Activated naive CD8-positive, alpha-beta T cell (primary cell): ENCODE data around the gene FAM20C.
"Not testable (repeated sequence)": the region's sequence is repeated elsewhere in the genome, so short reads cannot be mapped to it uniquely, and the experiment has no call there.

Source experiments
- H3K27ac Mint-ChIP-seq: one replicate; pipeline ENCODE4 v1.8.0; 2021; ENCODE audit warnings: mixed read lengths
- H3K27me3 Mint-ChIP-seq: one replicate; pipeline ENCODE4 v1.8.0; 2021; ENCODE audit warnings: mixed read lengths
- H3K36me3 Mint-ChIP-seq: one replicate; pipeline ENCODE4 v1.8.0; 2021; ENCODE audit warnings: mixed read lengths
- H3K4me1 Mint-ChIP-seq: one replicate; pipeline ENCODE4 v1.8.0; 2021; ENCODE audit warnings: low read depth, mixed read lengths
- H3K4me3 Mint-ChIP-seq: one replicate; pipeline ENCODE4 v1.8.0; 2021; ENCODE audit warnings: mild to moderate bottlenecking, mixed read lengths
- H3K9me3 Mint-ChIP-seq: one replicate; pipeline ENCODE4 v1.8.0; 2021; ENCODE audit warnings: low read depth, mixed read lengths

The FAM20C gene

GRCh38 chr7:297141-297540, 104.8 kb downstream of the FAM20C start:
- not testable (repeated sequence) for H3K27ac Mint-ChIP-seq, H3K4me3 Mint-ChIP-seq, H3K36me3 Mint-ChIP-seq, H3K9me3 Mint-ChIP-seq, H3K4me1 Mint-ChIP-seq
- H3K27me3 Mint-ChIP-seq: peaks cover 11% of the 10 kb centered on the region

DNA sequence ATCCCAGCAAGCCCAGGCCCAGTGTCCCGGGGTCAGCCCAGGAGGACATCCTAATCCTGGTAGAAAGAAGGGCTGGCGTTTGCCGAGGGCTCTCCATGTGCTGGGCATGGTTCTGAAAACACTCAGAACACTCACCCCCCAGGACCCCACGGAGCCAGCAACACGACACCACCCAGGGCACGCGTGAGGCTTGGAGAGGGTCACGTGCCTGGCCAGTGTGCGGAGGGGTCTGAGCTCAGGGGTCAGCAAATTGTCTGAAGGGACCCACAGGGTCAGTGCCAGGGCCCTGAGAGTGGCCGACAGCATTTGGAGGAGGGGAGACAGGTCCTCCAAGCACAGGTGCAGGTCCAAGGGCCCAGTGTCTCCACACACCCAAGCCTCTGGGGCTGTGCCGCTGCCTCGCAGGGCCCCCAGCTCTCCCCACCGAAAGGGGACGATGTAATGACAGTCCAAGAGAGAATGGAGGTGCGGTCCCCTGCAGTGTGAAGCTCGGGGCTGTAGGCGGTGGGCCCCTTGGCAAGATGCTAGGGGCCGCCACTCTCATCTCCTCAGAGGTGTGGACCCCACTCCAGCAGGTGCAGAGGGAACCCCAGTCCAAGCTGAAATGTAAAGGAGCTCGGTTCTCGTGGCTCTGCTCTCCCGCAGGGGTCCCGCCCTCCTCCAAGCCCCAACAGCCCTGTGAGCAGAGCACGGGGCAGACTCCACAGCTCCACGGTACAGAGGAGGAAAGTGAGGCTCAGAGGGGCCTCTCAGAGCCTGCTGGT, 105.4 kb downstream of the FAM20C start:
- Mint-ChIP-seq H3K36me3 (no peaks in the 10 kb centered on the region), H3K4me1 (no peaks in the 10 kb centered on the region), H3K27ac (no peak overlapping the region), H3K9me3 (no peaks in the 10 kb centered on the region), H3K27me3 (peaks cover 9% of the 10 kb centered on the region), H3K4me3 (no peak overlapping the region)

GRCh38 chr7:298375-298702, 106.0 kb downstream of the FAM20C start:
- H3K36me3 Mint-ChIP-seq: no peaks in the 10 kb centered on the region
- no peaks in the 10 kb centered on the region for H3K9me3 Mint-ChIP-seq
- H3K27ac Mint-ChIP-seq: no peak overlapping the region
- H3K27me3 Mint-ChIP-seq: peaks cover 4% of the 10 kb centered on the region
- H3K4me3 Mint-ChIP-seq: no peak overlapping the region
- no peaks in the 10 kb centered on the region for H3K4me1 Mint-ChIP-seq

- Mint-ChIP-seq H3K27me3 (peaks cover 3% of the 10 kb centered on the region), H3K4me3 (no peak overlapping the region), H3K36me3 (no peaks in the 10 kb centered on the region), H3K9me3 (no peaks in the 10 kb centered on the region), H3K27ac (no peak overlapping the region), H3K4me1 (no peaks in the 10 kb centered on the region)
Observed at GRCh38 chr7:298743-299142, 106.4 kb downstream of the FAM20C start.

- no peak overlapping the region for H3K27ac Mint-ChIP-seq
- H3K27me3 Mint-ChIP-seq: peaks cover 3% of the 10 kb centered on the region
- H3K4me1 Mint-ChIP-seq: no peaks in the 10 kb centered on the region
- no peaks in the 10 kb centered on the region for H3K9me3 Mint-ChIP-seq
- no peak overlapping the region for H3K4me3 Mint-ChIP-seq
- H3K36me3 Mint-ChIP-seq: no peaks in the 10 kb centered on the region
Observed at GRCh38 chr7:299169-299568, 106.8 kb downstream of the FAM20C start.

- Mint-ChIP-seq H3K4me3 (no peak overlapping the region), H3K9me3 (no peaks in the 10 kb centered on the region), H3K27ac (no peak overlapping the region), H3K4me1 (no peaks in the 10 kb centered on the region), H3K27me3 (peaks cover 3% of the 10 kb centered on the region), H3K36me3 (no peaks in the 10 kb centered on the region)
Observed at GRCh38 chr7:299628-300027, 107.3 kb downstream of the FAM20C start.

DNA sequence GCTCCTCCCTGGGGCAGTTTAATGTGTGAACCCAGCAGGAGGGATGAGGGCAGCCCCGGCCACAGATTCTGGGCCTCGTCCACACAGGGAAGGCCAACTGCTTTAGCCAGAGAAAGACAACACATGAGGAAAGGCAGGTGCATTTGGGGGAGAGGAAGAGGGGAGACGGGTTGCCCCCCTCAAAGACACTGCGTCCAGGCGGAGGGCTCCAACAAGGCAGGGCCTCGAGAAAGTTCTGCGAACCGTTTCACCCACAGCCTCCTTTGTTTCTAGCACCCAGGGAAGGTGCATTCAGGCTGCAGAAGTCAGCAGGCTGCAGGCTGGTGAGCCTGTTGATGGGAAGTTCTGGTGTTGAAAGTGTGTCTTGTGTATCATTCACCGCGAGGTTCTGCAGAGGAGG, 107.7 kb downstream of the FAM20C start:
- no peak overlapping the region for H3K27ac Mint-ChIP-seq

GRCh38 chr7:300546-301290, 108.3 kb downstream of the FAM20C start:
- Mint-ChIP-seq H3K27me3 (peaks cover 4% of the 10 kb centered on the region), H3K4me1 (no peaks in the 10 kb centered on the region), H3K36me3 (no peaks in the 10 kb centered on the region), H3K4me3 (no peak overlapping the region), H3K27ac (no peak overlapping the region), H3K9me3 (no peaks in the 10 kb centered on the region)

More for the DNA sequence above, 107.7 kb downstream of the FAM20C start:
- Mint-ChIP-seq H3K27me3 (peaks cover 4% of the 10 kb centered on the region), H3K9me3 (no peaks in the 10 kb centered on the region), H3K4me1 (no peaks in the 10 kb centered on the region), H3K4me3 (no peak overlapping the region), H3K36me3 (no peaks in the 10 kb centered on the region)

DNA sequence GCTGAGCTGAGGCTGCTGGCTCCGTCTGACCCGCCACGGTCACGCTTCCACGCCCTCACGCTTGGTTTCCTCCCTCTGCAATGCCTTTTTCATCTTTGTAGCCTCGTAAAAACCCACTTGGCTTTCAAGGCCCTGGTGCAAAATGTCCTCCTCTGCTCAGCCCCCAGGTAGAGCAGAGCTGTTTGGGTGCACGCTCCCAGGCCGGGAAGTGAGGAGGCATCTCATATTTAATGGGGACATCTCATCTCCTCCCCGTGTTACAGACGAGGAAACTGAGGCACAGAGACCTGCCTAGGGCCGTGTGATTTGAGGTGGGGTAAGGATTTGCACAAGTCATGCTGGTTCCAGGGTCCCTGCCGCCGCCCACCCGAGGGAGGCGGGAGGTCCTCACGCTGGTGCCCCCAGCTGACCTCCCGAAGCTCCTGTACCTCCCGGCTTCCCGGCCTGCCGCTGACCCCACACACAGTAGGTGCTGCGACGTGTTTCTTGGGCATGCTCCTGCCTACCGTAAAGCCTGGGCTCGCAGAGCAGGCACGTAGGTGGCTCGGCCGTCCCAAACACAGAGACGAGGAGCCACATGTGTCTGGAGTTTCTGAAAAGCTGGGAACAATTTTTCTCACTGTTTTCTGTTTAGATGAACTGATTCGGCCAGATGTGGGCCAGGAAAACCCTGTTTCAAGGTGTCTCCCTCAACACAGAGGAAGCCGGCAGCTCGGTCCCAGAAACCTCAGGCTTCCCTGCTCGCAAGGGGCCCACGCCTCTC, 109.1 kb downstream of the FAM20C start:
- peaks cover 4% of the 10 kb centered on the region for H3K27me3 Mint-ChIP-seq
- H3K27ac Mint-ChIP-seq: no peak overlapping the region
- H3K4me3 Mint-ChIP-seq: no peak overlapping the region

DNA sequence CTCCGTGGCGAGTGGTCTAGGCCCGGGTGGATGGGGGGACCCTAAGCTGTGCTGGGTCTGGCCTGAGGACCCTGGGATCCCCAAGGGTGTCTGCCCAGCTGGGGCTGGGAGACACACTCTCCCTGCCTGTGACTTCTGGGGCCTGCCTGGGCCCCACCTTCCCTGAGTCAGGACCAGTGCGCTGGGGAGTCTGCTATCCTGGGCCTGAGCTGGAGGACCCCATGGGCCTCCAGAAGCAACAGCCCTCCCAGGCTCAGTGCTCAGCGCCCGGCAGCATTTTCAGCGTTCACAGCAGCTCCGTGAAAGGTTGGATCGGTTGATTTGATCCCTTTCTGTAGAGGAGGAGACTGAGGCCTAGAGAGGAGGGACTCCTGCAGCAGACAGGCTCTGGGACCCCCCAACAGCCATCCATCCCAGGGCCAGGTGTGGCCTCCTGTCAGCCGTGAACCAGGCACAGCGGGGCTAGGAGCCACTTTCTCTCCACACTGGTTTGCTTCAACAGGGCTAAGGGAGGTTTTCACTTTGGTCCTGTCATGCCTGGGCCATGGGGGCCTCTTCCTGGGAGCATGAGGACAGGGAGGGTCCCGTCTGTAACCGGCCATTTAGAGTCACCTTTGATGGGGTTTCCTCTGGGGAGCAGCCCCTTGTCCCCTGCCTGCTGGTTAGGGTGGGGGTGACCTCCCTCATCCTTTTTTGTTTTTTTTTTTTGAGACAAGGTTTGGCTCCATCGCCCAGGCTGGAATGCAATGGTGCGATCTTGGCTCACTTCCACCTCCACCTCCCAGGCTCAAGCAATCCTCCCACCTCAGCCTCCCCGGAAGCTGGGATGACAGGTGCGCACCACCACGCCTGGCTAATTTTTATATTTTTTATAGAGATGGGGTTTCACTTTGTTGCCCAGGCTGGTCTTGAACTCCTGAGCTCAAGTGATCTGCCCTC, 110.0 kb downstream of the FAM20C start:
- Mint-ChIP-seq H3K27ac (no peak overlapping the region), H3K9me3 (no peaks in the 10 kb centered on the region), H3K4me3 (no peak overlapping the region), H3K36me3 (no peaks in the 10 kb centered on the region), H3K27me3 (peaks cover 4% of the 10 kb centered on the region), H3K4me1 (no peaks in the 10 kb centered on the region)

More for the DNA sequence above, 109.1 kb downstream of the FAM20C start:
- no peaks in the 10 kb centered on the region for H3K36me3 Mint-ChIP-seq
- no peaks in the 10 kb centered on the region for H3K4me1 Mint-ChIP-seq
- H3K9me3 Mint-ChIP-seq: no peaks in the 10 kb centered on the region

DNA sequence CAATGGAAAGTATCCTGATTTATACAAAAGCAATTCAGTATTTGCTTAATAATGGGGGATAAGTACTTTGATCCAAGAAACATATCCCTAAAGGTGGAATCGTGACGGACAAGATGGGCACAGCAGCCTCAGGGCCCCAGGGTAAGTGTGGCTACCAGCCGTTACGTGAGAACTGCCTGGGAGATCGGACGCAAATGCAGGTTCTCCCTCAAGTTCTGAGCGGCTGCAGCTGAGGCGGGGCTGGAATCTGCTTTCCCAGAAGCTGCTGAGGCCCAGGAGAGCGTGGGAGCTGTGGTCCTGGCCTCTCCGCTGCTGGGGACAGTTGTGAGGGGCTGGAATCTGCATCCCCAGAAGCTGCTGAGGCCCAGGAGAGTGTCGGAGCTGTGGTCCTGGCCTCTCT, 111.1 kb downstream of the FAM20C start:
- H3K4me3 Mint-ChIP-seq: no peak overlapping the region
- H3K27me3 Mint-ChIP-seq: peaks cover 4% of the 10 kb centered on the region
- no peaks in the 10 kb centered on the region for H3K9me3 Mint-ChIP-seq
- no peaks in the 10 kb centered on the region for H3K4me1 Mint-ChIP-seq
- H3K36me3 Mint-ChIP-seq: no peaks in the 10 kb centered on the region
- H3K27ac Mint-ChIP-seq: no peak overlapping the region

DNA sequence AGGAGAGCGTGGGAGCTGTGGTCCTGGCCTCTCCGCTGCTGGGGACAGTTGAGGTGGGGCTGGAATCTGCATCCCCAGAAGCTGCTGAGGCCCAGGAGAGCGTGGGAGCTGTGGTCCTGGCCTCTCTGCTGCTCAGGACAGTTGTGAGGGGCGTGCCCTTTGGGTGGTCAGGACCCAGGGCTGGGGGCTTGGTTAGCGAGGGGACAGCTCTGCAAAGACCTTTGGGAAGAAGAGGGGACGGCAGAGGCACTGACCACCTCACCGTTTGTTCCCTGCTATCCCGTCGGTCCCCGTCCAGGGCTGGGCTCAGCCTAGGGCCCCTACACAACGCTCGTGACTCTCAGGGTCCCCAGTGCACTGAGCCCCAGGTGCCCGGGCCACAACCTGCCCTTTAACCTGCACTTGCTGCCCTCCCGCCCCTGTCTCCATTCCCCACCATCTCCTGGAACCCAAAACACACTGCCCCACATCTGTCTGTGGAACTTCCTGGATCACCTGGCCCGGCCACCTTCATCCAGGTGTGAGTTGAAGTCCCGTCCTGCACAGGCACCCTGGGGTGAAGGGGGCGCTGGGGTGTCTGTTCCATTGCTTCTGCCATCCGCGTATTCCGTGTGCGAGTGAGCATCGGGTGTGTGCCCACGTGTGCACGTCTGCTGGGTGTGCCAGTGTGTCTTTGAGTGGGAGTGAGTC, 111.7 kb downstream of the FAM20C start:
- Mint-ChIP-seq H3K4me3 (no peak overlapping the region), H3K27ac (no peak overlapping the region), H3K4me1 (no peaks in the 10 kb centered on the region), H3K36me3 (no peaks in the 10 kb centered on the region), H3K9me3 (no peaks in the 10 kb centered on the region), H3K27me3 (peaks cover 4% of the 10 kb centered on the region)

GRCh38 chr7:304574-305409, 112.4 kb downstream of the FAM20C start:
- no peaks in the 10 kb centered on the region for H3K4me1 Mint-ChIP-seq
- peaks cover 4% of the 10 kb centered on the region for H3K27me3 Mint-ChIP-seq
- H3K36me3 Mint-ChIP-seq: no peaks in the 10 kb centered on the region
- H3K4me3 Mint-ChIP-seq: no peak overlapping the region
- no peak overlapping the region for H3K27ac Mint-ChIP-seq
- no peaks in the 10 kb centered on the region for H3K9me3 Mint-ChIP-seq
